HL-60/S4 treated with phorbol 12-myristate 13-acetate at 8.2 ng/mL for 4 days and 3 days (cell line): ENCODE results near the gene ZMYND8.

Experiments
- in situ Hi-C: fragments of 300-500 bp; cut with MboI; formaldehyde crosslinking; loops from 2 replicates; pipeline ENCODE4 v1.15.0; 2022; ENCODE audit warnings: low sequenced_read_pairs

ZMYND8 gene

GRCh38 chr20:47235853-47236638, 120.5 kb downstream of the ZMYND8 start:
- in situ Hi-C loops = loop anchor here (25.0 kb wide), 1 partner anchor 401 kb away; no protein-coding TSS in a partner anchor

- in situ Hi-C loops = loop anchor here (25.0 kb wide), 1 partner anchor 402 kb away; no protein-coding TSS in a partner anchor
These were observed 121.4 kb downstream of the ZMYND8 start for GRCh38 chr20:47235111-47235510.

DNA sequence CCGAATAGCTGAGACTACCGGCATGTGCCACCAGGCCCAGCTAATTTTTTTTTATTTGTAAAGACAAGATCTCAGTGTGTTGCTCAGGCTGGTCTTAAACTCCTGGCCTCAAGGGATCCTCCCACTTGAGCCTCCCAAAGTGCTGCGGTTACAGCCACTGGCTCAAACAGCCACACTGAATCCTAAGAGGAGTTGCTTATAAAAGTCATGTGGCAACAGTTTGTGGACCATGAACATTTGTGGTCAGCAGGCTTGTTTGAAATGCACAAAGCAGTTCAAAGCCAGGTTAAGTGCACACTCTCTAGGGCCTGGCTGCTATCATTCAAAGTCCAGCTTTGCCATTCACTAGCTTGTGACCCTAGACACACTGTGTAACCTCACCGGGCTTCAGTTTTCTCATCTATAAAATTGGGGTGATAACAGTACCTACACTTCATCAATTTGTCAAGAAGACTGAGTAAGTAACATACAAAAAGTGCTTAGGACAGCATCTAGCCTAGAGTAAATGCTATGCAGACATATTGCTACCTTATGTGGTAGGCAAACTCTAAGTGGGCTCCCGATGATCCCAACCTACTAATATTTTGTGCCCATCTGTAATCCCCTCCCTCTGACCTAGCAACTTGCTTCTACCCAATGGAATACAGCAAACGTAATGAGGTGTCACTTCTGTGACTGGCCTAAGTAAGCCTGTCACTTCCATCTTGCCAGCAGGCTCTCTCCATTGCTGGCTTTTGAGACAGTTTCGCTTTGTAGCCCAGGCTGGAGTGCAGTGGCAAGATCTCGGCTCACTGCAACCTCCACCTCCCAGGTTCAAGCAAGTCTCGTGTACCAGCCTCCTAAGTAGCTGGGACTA, 122.9 kb downstream of the ZMYND8 start:
- in situ Hi-C loops = loop anchor here (25.0 kb wide), 1 partner anchor 404 kb away; no protein-coding TSS in a partner anchor

GRCh38 chr20:47232518-47232917, 124.0 kb downstream of the ZMYND8 start:
- in situ Hi-C loops = loop anchor here (25.0 kb wide), 1 partner anchor 405 kb away; no protein-coding TSS in a partner anchor

GRCh38 chr20:47231382-47232039, 125.0 kb downstream of the ZMYND8 start:
- in situ Hi-C loops = loop anchor here (25.0 kb wide), 1 partner anchor 406 kb away; no protein-coding TSS in a partner anchor

- in situ Hi-C loops = loop anchor here (25.0 kb wide), 1 partner anchor 406 kb away; no protein-coding TSS in a partner anchor
These were observed 125.7 kb downstream of the ZMYND8 start for GRCh38 chr20:47230811-47231256.

- in situ Hi-C loops = loop anchor here (25.0 kb wide), 1 partner anchor 409 kb away; no protein-coding TSS in a partner anchor
These were observed 127.8 kb downstream of the ZMYND8 start for GRCh38 chr20:47228654-47229053.

DNA sequence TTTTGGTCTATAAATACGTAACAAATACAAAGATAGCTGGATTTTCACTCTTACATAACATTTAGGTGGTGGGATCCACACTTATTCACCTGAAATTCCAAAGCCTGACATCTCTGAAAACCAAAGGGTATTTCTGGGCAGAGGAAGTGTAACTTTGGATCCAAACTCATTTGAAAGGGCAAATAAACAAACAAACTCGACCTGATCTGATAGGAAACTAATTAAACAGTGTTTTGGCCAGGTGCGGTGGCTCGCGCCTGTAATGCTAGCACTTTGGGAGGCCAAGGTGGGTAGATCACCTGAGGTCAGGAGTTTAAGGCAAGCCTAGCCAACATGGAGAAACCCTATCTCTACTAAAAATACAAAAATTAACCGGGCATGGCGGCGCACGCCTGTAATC, 128.9 kb downstream of the ZMYND8 start:
- in situ Hi-C loops = loop anchor here (25.0 kb wide), 1 partner anchor 410 kb away; no protein-coding TSS in a partner anchor

DNA sequence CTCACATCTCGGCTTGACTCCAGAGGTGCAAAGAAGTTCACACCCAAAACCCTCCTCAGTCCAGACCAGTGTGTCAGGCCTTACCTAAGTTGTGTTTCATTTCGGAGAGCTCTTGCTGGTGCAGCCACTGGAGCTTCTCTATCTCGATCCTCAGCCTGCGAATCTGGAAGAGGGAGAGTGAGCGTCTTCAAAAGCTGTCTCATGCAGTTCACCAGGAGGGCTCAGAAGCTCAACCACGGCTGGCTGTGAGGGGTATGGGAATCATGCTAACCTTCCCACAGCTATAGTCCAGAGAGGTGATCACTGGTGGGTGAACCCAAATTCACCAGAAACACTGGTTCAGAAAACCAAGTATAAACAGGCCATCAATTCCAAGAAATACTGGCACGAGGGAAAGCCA, 129.4 kb downstream of the ZMYND8 start:
- in situ Hi-C loops = loop anchor here (25.0 kb wide), 1 partner anchor 410 kb away; no protein-coding TSS in a partner anchor

- in situ Hi-C loops = loop anchor here (25.0 kb wide), 1 partner anchor 412 kb away; no protein-coding TSS in a partner anchor
These were observed 131.0 kb downstream of the ZMYND8 start for GRCh38 chr20:47225458-47225857.

DNA sequence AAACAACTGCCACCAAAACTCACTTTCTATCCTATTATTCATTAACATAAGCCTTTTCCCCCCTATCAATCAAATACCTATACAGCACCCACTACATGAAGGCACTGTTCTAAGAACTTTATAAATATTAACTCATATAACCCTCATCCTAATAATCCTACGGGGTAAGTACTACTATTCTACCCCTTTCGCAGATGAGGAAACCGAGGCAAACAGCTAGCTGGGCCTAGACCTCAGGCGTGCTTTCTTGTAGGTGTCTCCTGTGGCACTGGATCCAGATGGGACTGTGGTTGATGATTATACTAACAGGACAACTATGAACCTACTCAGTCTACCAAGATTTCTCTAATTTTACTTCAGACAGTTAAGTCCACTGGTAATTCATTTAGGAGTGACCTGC, 131.6 kb downstream of the ZMYND8 start:
- in situ Hi-C loops = loop anchor here (25.0 kb wide), 1 partner anchor 412 kb away; no protein-coding TSS in a partner anchor

- in situ Hi-C loops = no loop called here
These were observed 132.2 kb downstream of the ZMYND8 start for GRCh38 chr20:47224300-47224791.

DNA sequence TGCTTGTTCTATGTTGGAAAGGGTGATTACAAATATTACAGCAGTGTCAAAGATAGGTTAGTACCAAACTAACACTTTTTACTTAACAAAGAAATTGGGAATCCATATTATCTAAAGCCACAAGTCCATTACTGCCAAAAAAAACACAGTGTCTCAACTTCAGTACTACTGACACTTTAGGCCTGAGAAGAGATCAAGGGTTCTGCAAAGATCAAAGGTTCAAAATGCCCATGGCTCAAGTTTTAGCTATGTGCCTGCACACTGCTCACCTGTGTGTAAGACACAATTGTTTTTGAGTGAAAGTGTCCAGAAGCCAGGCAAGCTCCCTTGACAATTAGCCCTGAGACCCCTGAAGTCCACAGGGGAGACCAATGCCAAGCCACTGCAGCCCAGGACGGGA, 132.6 kb downstream of the ZMYND8 start:
- in situ Hi-C loops = no loop called here

GRCh38 chr20:47222468-47223119, 133.9 kb downstream of the ZMYND8 start:
- in situ Hi-C loops = no loop called here

GRCh38 chr20:47221036-47221625, 135.4 kb downstream of the ZMYND8 start:
- in situ Hi-C loops = no loop called here

- in situ Hi-C loops = no loop called here
These were observed 136.3 kb downstream of the ZMYND8 start for GRCh38 chr20:47220161-47220582.

- in situ Hi-C loops = no loop called here
These were observed 138.7 kb downstream of the ZMYND8 start for GRCh38 chr20:47217482-47218446.

DNA sequence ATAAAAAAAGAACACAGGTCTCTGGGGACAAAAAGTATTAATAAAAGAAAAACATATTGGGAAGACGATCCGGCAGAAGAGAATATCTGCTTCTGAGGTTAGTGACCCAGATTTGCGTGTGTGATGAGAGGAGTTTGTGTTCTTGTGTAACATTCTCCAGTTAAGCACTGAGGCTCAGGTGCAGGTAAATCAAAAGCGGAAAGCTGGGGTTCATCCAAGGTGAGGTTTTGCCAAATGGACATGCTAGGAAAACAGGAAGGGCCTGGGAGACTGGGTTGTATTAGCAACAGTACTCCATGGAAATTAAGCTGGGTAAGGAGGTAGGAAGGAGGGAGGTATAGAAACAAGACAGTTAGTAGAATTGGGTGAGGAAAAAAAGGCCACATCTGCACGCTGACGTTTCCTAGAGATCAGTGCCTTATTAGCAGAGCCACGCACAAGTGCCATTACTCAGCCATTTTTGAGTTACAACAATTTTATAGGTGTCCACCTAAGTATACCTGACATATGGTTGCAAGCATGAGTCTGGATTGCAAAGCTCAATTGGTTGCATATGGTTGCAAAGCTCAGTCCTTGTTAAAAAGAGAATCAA, 139.6 kb downstream of the ZMYND8 start:
- in situ Hi-C loops = no loop called here
